ENCODE measurements around the gene ANKS3.

- TF ChIP-seq CTCF (IDR thresholded peaks at IDR 0.05 in 4 of 5, conservative IDR thresholded peaks at IDR 0.05 in 1 of 5) (no peak), POLR2A (IDR thresholded peaks at IDR 0.05) (no peak)
Observed at GRCh38 chr16:4647644-4647980, 86.5 kb downstream of the ANKS3 start.

Data from gastrocnemius medialis (tissue), 4 donors.